Sigmoid colon (tissue), 4 donors: ENCODE data around the gene ROPN1L.

Source experiments
- POLR2A ChIP-seq, 2 donors: fragments of 450-650 bp; IDR thresholded peaks; one replicate each; pipeline ENCODE4 v1.6.1; 2016; ENCODE audit warnings: antibody characterized with exemption in 2 of 2, mild to moderate bottlenecking in 2 of 2, moderate library complexity in 2 of 2
- POLR2AphosphoS5 ChIP-seq, 4 donors: sonication (generic); formaldehyde crosslinking; IDR thresholded peaks; one replicate each; pipeline ENCODE4 v1.6.1; 2017; ENCODE audit warnings: antibody characterized with exemption in 4 of 4
- TF ChIP-seq, protein P1 (sequence below), 4 experiments: fragments of 450-650 bp in 3 of 4; fragments of 200-600 bp in 1 of 4; IDR thresholded peaks; one replicate each; pipeline ENCODE4 v1.5.1; 2016 to 2019; ENCODE audit warnings: antibody characterized with exemption in 4 of 4, mild to moderate bottlenecking in 3 of 4, moderate library complexity in 2 of 4

DNA sequence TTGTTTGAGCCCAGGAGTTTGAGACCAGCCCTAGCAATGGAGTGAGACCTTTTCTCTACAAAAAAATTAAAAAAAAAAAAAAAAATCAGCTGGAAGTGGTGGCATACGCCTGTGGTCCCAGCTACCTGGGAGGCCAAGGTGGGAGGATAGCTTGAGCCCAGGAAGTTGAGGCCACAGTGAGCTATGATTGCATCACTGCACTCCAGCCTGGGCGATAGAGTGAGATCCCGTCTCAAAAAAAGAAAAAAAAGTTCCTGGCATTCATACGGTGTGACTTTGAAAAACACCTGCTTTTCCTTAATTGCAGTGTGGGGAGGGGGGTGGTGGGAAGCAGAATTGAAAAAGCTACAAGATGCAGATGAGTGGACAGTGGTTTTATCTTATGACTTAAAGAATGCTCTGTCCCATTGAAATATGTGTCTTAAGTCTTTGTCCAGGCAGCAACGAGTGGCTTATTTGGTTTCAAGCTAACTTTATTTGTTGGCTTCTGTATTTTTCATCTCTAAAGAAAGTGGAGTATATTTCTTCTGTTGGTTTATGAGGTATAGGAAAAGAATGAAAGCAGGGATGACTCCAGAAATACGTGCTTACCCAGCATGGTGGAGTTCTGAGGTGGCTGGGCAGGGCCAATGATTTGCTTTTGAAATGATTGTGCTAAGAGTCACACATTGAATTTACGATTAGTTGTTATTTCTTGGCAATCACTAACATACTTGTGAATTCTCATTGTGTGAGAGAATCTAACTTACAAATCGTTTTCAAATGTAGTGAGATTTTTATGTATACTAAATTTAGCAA is 27.8 kb downstream of the ROPN1L start:
- TF ChIP-seq, protein P1, sequence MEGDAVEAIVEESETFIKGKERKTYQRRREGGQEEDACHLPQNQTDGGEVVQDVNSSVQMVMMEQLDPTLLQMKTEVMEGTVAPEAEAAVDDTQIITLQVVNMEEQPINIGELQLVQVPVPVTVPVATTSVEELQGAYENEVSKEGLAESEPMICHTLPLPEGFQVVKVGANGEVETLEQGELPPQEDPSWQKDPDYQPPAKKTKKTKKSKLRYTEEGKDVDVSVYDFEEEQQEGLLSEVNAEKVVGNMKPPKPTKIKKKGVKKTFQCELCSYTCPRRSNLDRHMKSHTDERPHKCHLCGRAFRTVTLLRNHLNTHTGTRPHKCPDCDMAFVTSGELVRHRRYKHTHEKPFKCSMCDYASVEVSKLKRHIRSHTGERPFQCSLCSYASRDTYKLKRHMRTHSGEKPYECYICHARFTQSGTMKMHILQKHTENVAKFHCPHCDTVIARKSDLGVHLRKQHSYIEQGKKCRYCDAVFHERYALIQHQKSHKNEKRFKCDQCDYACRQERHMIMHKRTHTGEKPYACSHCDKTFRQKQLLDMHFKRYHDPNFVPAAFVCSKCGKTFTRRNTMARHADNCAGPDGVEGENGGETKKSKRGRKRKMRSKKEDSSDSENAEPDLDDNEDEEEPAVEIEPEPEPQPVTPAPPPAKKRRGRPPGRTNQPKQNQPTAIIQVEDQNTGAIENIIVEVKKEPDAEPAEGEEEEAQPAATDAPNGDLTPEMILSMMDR (IDR thresholded peaks at IDR 0.05), result no peak
- TF ChIP-seq POLR2AphosphoS5 (IDR thresholded peaks at IDR 0.05), result no peak
- no peak for TF ChIP-seq POLR2A (IDR thresholded peaks at IDR 0.05)
